SIG-M5 treated with dmso at 0.1 percent for 504 hours (cell line): ENCODE data around the gene SLC34A1.

Source experiments
- DNase-seq: peaks from one replicate; lab custom pipeline; 2025; ENCODE audit not compliant: unreplicated experiment; lab: John Stamatoyannopoulos, UW

The SLC34A1 gene

GRCh38 chr5:177430140-177430951, 46.1 kb downstream of the SLC34A1 start:
- no peak for DNase-seq

- DNase-seq = no peak
These were observed 46.7 kb downstream of the SLC34A1 start for GRCh38 chr5:177430972-177431316.

- peak; percentile 36 for DNase-seq
These were observed 47.3 kb downstream of the SLC34A1 start for GRCh38 chr5:177431317-177432142.

GRCh38 chr5:177432143-177432838, 48.1 kb downstream of the SLC34A1 start:
- DNase-seq = no peak

- DNase-seq = no peak
These were observed 48.8 kb downstream of the SLC34A1 start for GRCh38 chr5:177432839-177433657.

- DNase-seq = no peak
These were observed 49.5 kb downstream of the SLC34A1 start for GRCh38 chr5:177433658-177434217.

GRCh38 chr5:177434437-177434836, 50.2 kb downstream of the SLC34A1 start:
- DNase-seq = no peak

GRCh38 chr5:177434942-177435738, 50.9 kb downstream of the SLC34A1 start:
- no peak for DNase-seq

- no peak for DNase-seq
These were observed 51.8 kb downstream of the SLC34A1 start for GRCh38 chr5:177435847-177436536.

- no peak for DNase-seq
These were observed 53.4 kb downstream of the SLC34A1 start for GRCh38 chr5:177437623-177438022.

GRCh38 chr5:177438468-177438867, 54.2 kb downstream of the SLC34A1 start:
- no peak for DNase-seq

GRCh38 chr5:177439518-177440053, 55.4 kb downstream of the SLC34A1 start:
- DNase-seq = no peak

- DNase-seq = no peak
These were observed 56.2 kb downstream of the SLC34A1 start for GRCh38 chr5:177440211-177440989.

- no peak for DNase-seq
These were observed 57.0 kb downstream of the SLC34A1 start for GRCh38 chr5:177440990-177441780.

GRCh38 chr5:177442066-177442826, 58.0 kb downstream of the SLC34A1 start:
- DNase-seq = no peak

GRCh38 chr5:177443144-177443983, 59.1 kb downstream of the SLC34A1 start:
- DNase-seq = no peak
